ENCODE data around the gene HDAC7. TPM values are rescaled to one million over a fixed set of nuclear protein-coding genes. Genes with fewer than 3 reads are reported as not detected.

Gene HDAC7
- total RNA-seq, 2 experiments from 2014 or later = 257 to 280 TPM

DNA sequence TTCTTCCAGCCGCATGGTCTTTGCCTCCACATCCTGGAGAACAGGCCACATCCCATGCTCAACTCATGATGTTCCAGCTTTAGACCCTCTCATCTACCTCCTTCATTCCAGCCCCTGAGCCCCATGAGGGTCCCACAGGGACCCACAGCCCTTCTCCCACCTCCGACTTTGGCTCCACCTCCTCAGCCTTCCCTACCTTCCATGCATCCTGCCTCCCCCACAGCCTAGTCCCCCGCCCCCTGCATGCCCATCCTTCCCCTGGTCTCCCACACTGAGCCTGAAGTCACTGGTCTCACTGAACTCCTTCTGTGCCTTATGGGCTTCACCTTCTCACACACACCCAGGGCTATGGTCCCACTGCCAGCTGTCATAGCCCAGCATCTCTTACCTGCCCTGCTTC lies 70.8 kb downstream of the HDAC7 start:
- Mint-ChIP-seq H3K4me3 (no peak overlapping the region), H3K27me3 (no peaks in the 10 kb centered on the region), H3K27ac (no peak overlapping the region), H3K9me3 (no peaks in the 10 kb centered on the region), H3K36me3 (no peaks in the 10 kb centered on the region), H3K4me1 (ENCODE audit: low read depth) (peaks cover 4% of the 10 kb centered on the region)
- CTCF ChIA-PET = interaction anchor here (2.1 kb wide), 1 partner anchor 17 kb away, joined by 5 read pairs; no protein-coding TSS in a partner anchor
- intact Hi-C loops (cut with micrococcal nuclease) = no loop called here
- POLR2A ChIA-PET = no interaction called here
- DNase-seq = no peak

DNA sequence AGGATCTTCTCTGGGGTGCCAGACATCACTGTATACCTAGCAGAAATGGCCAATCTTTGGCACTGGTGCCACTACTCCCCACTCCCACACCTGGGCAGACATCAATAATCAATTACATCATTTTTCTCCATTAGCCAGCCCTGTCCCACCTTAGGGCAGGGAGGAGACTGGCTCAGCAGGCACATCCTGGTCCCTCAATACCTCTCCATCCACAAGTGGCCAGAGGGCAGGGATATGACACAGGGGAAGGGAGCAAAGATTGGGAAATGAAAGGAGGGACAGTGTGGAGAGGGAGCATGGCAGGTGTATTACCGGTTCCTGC lies 71.2 kb downstream of the HDAC7 start:
- intact Hi-C loops (cut with micrococcal nuclease) = no loop called here
- no peaks in the 10 kb centered on the region for H3K27me3 Mint-ChIP-seq
- peaks cover 5% of the 10 kb centered on the region for H3K4me1 Mint-ChIP-seq (ENCODE audit: low read depth)
- H3K27ac Mint-ChIP-seq = no peak overlapping the region
- H3K36me3 Mint-ChIP-seq = no peaks in the 10 kb centered on the region
- CTCF ChIA-PET = interaction anchor here (2.1 to 2.4 kb wide), 2 partner anchors 17 to 19 kb away, joined by 5 to 17 read pairs; no protein-coding TSS in a partner anchor
- no peak overlapping the region for H3K4me3 Mint-ChIP-seq
- POLR2A ChIA-PET = no interaction called here
- no peaks in the 10 kb centered on the region for H3K9me3 Mint-ChIP-seq
- DNase-seq = no peak

DNA sequence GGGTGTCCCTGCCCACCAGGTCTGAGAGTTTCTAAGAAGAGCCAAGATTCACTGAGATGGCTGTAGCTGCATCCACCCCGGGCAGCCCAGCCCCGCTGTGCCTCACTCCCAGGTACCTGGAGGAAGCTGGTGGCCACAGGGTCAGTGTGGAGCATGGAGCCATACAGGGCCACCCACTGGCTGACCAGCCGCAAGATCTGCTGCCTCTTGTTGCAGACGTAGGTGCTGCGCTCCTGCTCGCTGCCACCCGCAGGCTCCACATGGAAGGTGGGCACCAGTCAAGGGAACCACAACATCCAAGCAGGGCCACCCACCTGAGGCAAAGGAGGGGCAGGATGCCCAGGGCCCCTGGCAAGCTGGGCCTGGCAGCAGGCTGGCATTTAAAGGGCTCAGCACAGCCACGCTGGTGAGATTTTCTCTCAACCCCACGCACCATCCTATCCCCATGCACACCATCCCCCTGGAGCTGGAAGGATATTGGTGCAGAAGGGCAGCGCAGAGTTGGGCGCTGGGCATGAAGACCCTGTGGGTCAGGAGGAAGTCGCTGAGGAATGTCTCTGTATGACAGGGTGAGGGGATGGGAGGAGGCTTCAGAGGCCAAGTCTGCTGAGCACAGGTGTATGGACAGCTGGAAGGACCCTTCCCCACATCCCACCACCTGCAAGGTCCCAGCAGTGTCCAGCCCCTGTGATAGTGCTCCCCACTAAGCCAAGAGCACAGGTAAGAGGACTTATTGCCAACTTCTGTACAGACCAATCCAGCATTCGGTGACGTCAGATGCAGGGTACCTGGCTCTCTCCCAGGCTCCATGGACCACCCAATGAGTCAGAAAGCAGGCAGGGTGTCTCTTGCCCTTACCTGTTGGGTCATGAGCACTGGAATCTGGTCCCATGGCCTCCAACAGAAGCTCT lies 71.9 kb downstream of the HDAC7 start:
- CTCF ChIA-PET = interaction anchor here (1.1 to 9.7 kb wide), 4 partner anchors 9 to 32 kb away, joined by 5 to 361 read pairs (median 11); partner anchors contain the start of gene RAPGEF3
- peaks cover 5% of the 10 kb centered on the region for H3K4me1 Mint-ChIP-seq (ENCODE audit: low read depth)
- H3K36me3 Mint-ChIP-seq = no peaks in the 10 kb centered on the region
- H3K27ac Mint-ChIP-seq = no peak overlapping the region
- no peaks in the 10 kb centered on the region for H3K9me3 Mint-ChIP-seq
- H3K4me3 Mint-ChIP-seq = no peak overlapping the region
- POLR2A ChIA-PET = no interaction called here
- no peak for DNase-seq
- intact Hi-C loops (cut with micrococcal nuclease) = no loop called here
- H3K27me3 Mint-ChIP-seq = no peaks in the 10 kb centered on the region

DNA sequence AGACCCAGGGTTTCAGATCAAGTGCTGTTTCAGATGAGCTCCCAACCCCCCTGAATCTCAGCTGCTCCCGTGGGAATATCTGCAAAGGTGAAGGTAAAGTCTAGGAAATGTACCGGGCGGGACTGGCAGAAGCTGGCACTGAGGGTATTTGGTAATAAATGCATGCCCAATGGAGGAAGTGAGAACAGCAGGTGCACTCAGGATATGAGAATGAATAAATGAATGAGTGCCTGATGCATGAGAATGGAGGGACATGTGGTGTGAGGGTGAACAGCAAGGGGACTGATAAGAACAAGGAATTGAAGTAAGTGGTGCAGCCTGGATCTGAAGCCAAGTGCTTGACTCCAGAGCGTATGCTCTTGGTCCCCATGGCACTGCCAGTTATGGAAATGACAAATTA lies 72.6 kb downstream of the HDAC7 start:
- intact Hi-C loops (cut with micrococcal nuclease) = no loop called here
- POLR2A ChIA-PET = no interaction called here
- no peak overlapping the region for H3K27ac Mint-ChIP-seq
- DNase-seq = no peak
- no peaks in the 10 kb centered on the region for H3K27me3 Mint-ChIP-seq
- peaks cover 8% of the 10 kb centered on the region for H3K4me1 Mint-ChIP-seq (ENCODE audit: low read depth)
- no peak overlapping the region for H3K4me3 Mint-ChIP-seq
- no peaks in the 10 kb centered on the region for H3K9me3 Mint-ChIP-seq
- no peaks in the 10 kb centered on the region for H3K36me3 Mint-ChIP-seq
- CTCF ChIA-PET = interaction anchor here (0.7 to 9.7 kb wide), 5 partner anchors 10 to 91 kb away, joined by 3 to 361 read pairs (median 5); partner anchors contain the start of gene RAPGEF3

DNA sequence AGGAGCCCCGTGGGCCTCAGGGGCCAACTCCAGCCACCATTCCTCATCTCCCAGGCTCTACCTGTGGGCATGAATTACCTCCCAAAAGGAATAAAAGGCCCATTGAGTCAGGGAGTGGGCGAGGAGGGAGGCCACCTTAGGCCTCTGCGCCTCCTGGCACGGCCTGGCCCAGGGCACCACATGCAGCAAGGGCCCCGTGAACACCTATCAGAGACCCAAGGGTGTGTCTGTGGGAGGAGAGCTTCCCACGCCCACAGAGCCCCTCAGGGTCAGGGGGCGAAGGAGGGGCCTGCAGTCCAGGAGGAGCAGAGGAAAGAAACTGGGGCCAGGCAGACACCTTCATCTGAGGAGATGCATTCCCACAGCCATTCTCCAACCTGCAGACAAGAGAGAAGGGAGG lies 73.2 kb downstream of the HDAC7 start:
- POLR2A ChIA-PET = no interaction called here
- no peak overlapping the region for H3K27ac Mint-ChIP-seq
- intact Hi-C loops (cut with micrococcal nuclease) = no loop called here
- CTCF ChIA-PET = interaction anchor here (0.7 to 9.7 kb wide), 5 partner anchors 11 to 92 kb away, joined by 3 to 361 read pairs (median 5); partner anchors contain the start of gene RAPGEF3
- H3K27me3 Mint-ChIP-seq = no peaks in the 10 kb centered on the region
- no peaks in the 10 kb centered on the region for H3K36me3 Mint-ChIP-seq
- DNase-seq = no peak
- H3K9me3 Mint-ChIP-seq = no peaks in the 10 kb centered on the region
- peaks cover 10% of the 10 kb centered on the region for H3K4me1 Mint-ChIP-seq (ENCODE audit: low read depth)
- no peak overlapping the region for H3K4me3 Mint-ChIP-seq

DNA sequence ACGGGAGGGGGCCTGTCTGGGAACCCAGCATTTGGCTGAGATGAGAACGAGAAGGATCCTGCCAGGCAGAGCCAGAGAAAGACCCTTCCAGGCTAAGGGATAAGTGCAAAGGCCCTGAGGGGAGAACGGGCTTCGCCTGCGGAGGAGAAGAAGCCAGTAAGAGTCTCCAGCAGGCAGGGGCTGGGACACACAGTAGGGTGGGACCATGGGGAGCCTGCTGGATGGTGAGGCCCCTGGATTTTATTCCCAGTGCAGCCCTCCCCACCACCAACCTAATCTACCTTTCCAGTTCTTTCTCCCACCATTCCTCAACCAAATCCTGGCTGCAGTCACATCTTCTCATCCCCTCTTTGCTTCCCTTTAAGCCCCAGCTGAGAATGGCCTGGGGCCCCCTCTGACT lies 73.6 kb downstream of the HDAC7 start:
- H3K4me3 Mint-ChIP-seq = no peak overlapping the region

DNA sequence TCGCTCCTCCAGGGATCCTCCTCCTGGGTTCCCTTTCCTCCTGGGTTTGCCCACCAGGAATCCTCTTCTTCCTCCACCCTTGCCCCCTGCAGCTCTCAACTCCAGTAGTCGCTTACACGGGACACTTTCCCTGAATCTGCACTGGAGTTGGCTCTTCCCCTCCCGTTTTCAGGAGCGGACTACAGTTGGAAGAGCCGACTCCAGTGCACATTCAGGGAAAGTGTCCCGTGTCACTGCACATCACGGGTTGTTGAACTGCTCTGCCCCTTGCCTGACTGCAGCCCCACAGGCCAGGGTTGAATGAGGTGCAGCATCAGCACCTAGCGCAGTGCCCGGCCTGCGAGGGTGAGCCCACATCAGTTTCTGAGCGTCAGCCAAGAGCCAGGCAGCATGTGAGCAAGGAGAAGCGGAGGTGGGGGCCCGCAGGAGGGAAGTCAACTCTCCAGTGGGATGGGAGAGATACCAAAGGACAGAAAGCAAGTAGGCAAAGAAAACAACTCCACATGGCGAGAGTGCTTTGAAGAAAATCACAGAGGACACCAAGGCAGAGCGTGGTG lies 74.1 kb downstream of the HDAC7 start:
- DNase-seq = no peak
- no peaks in the 10 kb centered on the region for H3K27me3 Mint-ChIP-seq
- no peak overlapping the region for H3K27ac Mint-ChIP-seq
- no peak overlapping the region for H3K4me3 Mint-ChIP-seq
- H3K9me3 Mint-ChIP-seq = no peaks in the 10 kb centered on the region
- no peaks in the 10 kb centered on the region for H3K36me3 Mint-ChIP-seq
- intact Hi-C loops (cut with micrococcal nuclease) = no loop called here
- ChIA-PET POLR2A (interaction anchor here (3.3 kb wide), 1 partner anchor 21 kb away, joined by 19 read pairs; no protein-coding TSS in a partner anchor), CTCF (interaction anchor here (1.6 to 15.9 kb wide), 5 partner anchors 11 to 138 kb away, joined by 4 to 837 read pairs (median 361); partner anchors contain the start of genes RAPGEF3 and SLC48A1)
- H3K4me1 Mint-ChIP-seq (ENCODE audit: low read depth) = peaks cover 16% of the 10 kb centered on the region

More for the DNA sequence above, 73.6 kb downstream of the HDAC7 start:
- Mint-ChIP-seq H3K27me3 (no peaks in the 10 kb centered on the region), H3K27ac (no peak overlapping the region), H3K36me3 (no peaks in the 10 kb centered on the region), H3K9me3 (no peaks in the 10 kb centered on the region), H3K4me1 (ENCODE audit: low read depth) (peaks cover 14% of the 10 kb centered on the region)
- no peak for DNase-seq
- intact Hi-C loops (cut with micrococcal nuclease) = no loop called here
- POLR2A ChIA-PET = no interaction called here
- CTCF ChIA-PET = interaction anchor here (2.4 to 9.7 kb wide), 3 partner anchors 11 to 89 kb away, joined by 17 to 379 read pairs (median 361); partner anchors contain the start of gene RAPGEF3

DNA sequence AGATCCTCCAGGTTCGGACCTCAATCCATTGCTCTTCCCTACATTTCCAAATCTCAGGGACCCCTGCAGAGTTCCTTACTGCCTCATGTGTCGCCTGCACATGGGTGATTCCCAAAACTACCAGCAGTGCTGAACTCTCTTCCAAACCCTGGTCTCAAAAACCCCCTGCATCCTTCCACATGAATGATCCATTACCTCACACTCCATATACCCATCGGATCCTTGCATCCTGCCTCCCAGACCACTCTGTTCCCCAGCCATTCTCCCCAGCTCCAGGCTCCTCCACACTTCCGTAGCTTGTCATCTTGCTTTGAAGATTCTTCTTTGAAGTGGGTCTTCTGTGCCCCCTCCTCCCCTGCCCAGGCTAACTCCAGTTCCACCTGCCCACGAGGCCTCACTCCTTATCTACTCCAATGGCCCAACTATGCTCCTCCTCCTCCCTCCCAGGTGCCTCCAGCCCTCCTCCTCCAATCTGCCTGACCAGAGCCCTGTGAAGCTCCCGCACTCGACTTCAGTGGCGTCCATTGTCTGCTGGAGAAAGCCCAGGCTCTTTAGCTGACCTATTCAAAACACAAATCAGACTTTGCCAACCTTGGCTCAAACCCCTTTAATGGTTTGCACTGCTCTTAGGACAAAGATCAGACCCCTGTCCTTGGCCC lies 74.8 kb downstream of the HDAC7 start:
- intact Hi-C loops (cut with micrococcal nuclease) = loop anchor here (1.0 kb wide), 1 partner anchor 22 kb away; no protein-coding TSS in a partner anchor
- H3K27ac Mint-ChIP-seq = no peak overlapping the region
- ChIA-PET CTCF (interaction anchor here (1.1 to 15.9 kb wide), 13 partner anchors 12 to 141 kb away, joined by 4 to 837 read pairs (median 19); partner anchors contain the start of genes RAPGEF3 and SLC48A1), POLR2A (interaction anchor here (3.3 kb wide), 1 partner anchor 22 kb away, joined by 19 read pairs; no protein-coding TSS in a partner anchor)
- no peaks in the 10 kb centered on the region for H3K36me3 Mint-ChIP-seq
- no peak overlapping the region for H3K4me3 Mint-ChIP-seq
- no peak for DNase-seq
- H3K27me3 Mint-ChIP-seq = no peaks in the 10 kb centered on the region
- H3K9me3 Mint-ChIP-seq = no peaks in the 10 kb centered on the region
- H3K4me1 Mint-ChIP-seq (ENCODE audit: low read depth) = peaks cover 22% of the 10 kb centered on the region

DNA sequence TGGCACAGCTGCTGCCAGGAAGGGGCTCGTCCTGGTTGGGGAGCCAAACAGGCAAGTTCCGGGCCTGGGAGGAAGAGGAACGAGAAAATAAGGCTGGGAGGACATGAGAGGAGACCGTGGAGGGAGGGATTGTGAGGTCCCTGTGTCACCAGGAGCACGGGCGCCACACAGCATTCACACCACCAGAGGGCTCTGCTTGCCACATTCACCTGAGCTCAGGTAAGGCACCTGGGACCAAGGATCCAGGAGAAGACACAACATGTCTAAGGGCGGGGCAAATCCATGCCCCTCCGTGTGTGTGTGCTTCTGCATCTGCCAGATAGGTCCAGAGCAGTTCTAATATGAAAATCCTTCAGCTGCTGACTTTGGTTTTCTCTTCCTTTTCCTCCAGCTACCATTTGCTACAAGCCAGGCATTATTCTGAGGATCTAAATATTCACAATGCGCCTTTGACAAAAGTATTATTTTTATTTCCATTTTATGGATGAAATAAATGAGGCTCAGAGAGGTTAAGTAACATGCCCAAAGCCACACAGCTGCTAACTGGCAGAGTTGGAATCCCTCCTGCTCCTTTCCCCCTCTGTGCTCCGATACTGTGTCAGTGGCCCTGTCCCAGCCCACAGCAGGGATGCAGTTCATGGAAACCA lies 75.6 kb downstream of the HDAC7 start:
- Mint-ChIP-seq H3K4me3 (no peak overlapping the region), H3K4me1 (ENCODE audit: low read depth) (peaks cover 29% of the 10 kb centered on the region), H3K9me3 (no peaks in the 10 kb centered on the region), H3K27me3 (no peaks in the 10 kb centered on the region), H3K36me3 (no peaks in the 10 kb centered on the region), H3K27ac (no peak overlapping the region)
- POLR2A ChIA-PET = interaction anchor here (1.3 to 3.3 kb wide), 4 partner anchors 11 to 94 kb away, joined by 3 to 19 read pairs (median 10); no protein-coding TSS in a partner anchor
- CTCF ChIA-PET = interaction anchor here (1.0 to 15.9 kb wide), 18 partner anchors 13 to 227 kb away, joined by 4 to 837 read pairs (median 18); partner anchors contain the start of genes ENDOU, RAPGEF3 and SLC48A1
- intact Hi-C loops (cut with micrococcal nuclease) = loop anchor here (1.0 kb wide), 1 partner anchor 23 kb away; no protein-coding TSS in a partner anchor
- peak; percentile 73 for DNase-seq

DNA sequence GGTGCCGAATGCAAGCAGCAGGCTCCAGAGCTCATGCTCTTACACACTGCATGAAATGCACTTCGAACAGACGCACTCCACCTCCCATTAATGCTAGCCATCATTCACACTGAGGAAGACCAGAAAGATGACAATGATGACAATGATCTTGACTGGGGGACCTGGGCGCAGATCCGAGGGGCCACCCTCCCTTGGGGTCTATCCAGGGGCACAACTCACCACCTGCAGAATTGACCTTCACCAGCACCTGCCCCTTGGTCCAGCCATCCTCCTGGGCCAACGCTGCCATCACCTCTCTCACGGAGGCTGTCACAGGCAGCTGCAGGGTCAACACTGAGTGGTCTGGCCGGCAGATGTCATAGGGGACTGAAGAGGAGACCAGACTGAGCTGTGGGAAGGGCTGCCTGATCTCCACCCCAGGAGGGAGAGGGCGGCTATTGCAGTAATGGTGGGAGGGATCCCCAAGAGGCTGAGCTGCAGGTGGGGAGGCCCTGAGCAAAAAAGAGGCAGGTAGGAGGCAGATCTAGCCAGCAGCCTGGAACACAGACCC lies 76.3 kb downstream of the HDAC7 start:
- H3K4me1 Mint-ChIP-seq (ENCODE audit: low read depth) = peaks cover 29% of the 10 kb centered on the region
- no peaks in the 10 kb centered on the region for H3K9me3 Mint-ChIP-seq
- no peak for DNase-seq
- no peaks in the 10 kb centered on the region for H3K27me3 Mint-ChIP-seq
- ChIA-PET CTCF (interaction anchor here (0.8 to 15.9 kb wide), 33 partner anchors 12 to 440 kb away, joined by 3 to 837 read pairs (median 7); partner anchors contain the start of genes CCDC184, ENDOU, HDAC7 and RAPGEF3), POLR2A (interaction anchor here (1.3 to 3.3 kb wide), 7 partner anchors 12 to 95 kb away, joined by 3 to 19 read pairs (median 9); no protein-coding TSS in a partner anchor)
- intact Hi-C loops (cut with micrococcal nuclease) = no loop called here
- no peaks in the 10 kb centered on the region for H3K36me3 Mint-ChIP-seq
- H3K27ac Mint-ChIP-seq = no peak overlapping the region
- H3K4me3 Mint-ChIP-seq = no peak overlapping the region
